ENCODE measurements around the gene AEBP2. TPM values are rescaled to one million over a fixed set of nuclear protein-coding genes. Genes with fewer than 3 reads are reported as not detected.
"Not testable (repeated sequence)": the region's sequence is repeated elsewhere in the genome, so short reads cannot be mapped to it uniquely, and the experiment has no call there.

The AEBP2 gene
- total and polyA plus RNA-seq, 2 donors (not counting 3 experiments of a cell fraction or from before 2014, with no cell fraction given), result 8.8 to 42.2 TPM

GRCh38 chr12:19412844-19413243, 26.4 kb upstream of the AEBP2 start:
- Histone ChIP-seq H4K20me1 (replicated peaks; ENCODE audit: control insufficient read depth, extremely low read depth, insufficient read depth, low read length) (no peaks in the 10 kb centered on the region), H3K9me1 (replicated peaks; ENCODE audit: control insufficient read depth, extremely low read depth, insufficient read depth, low read length) (no peaks in the 10 kb centered on the region), H3K36me3 (ENCODE audit: control insufficient read depth in 2 of 2, extremely low read depth in 1 of 2, insufficient read depth in 2 of 2, low read length in 2 of 2) (no peaks in the 10 kb centered on the region), H3K27me3 (ENCODE audit: control insufficient read depth in 2 of 2, insufficient read depth in 2 of 2, low read length in 2 of 2) (peaks cover 3 to 4% of the 10 kb centered on the region in 2 experiments), H3K79me2 (ENCODE audit: control insufficient read depth, insufficient read depth, low read length) (no peaks in the 10 kb centered on the region), H3K9ac (replicated peaks; ENCODE audit: extremely low read depth, insufficient read depth, low read length) (no peak overlapping the region), H3K9me3 (replicated peaks; ENCODE audit: control insufficient read depth, insufficient read depth, low read length) (no peaks in the 10 kb centered on the region), H3K4me2 (ENCODE audit: insufficient read depth, low read length) (no peak overlapping the region), H3K27ac (ENCODE audit: insufficient read depth, low read depth, low read length) (no peak overlapping the region), H3K4me3 (replicated peaks in 1 of 3; ENCODE audit: insufficient read depth in 1 of 3, low read depth in 1 of 3, low read length in 3 of 3) (no peak overlapping the region), H3K4me1 (ENCODE audit: control insufficient read depth, extremely low read depth, insufficient read depth, low read length) (no peaks in the 10 kb centered on the region), H2AFZ (ENCODE audit: low read depth, low read length) (no peak overlapping the region)
- BruUV-seq (replicated peaks), result no TSS peak
- intact Hi-C loops (cut with micrococcal nuclease), result no loop called here
- TF ChIP-seq POLR2A (IDR thresholded peaks at IDR 0.05; ENCODE audit: low read depth, low read length), result no peak
- TF ChIP-seq FOS (IDR thresholded peaks at IDR 0.05; ENCODE audit: borderline replicate concordance, insufficient read depth, low read length), result no peak
- TF ChIP-seq POLR2AphosphoS5 (IDR thresholded peaks at IDR 0.05; ENCODE audit: insufficient read depth, low read depth, low read length), result no peak
- TF ChIP-seq MYC (IDR thresholded peaks at IDR 0.05; ENCODE audit: low read depth, low read length), result no peak
- no peak for TF ChIP-seq GATA2 (IDR thresholded peaks at IDR 0.05; ENCODE audit: insufficient read depth, insufficient read length, low read depth, low read length)
- TF ChIP-seq JUN (IDR thresholded peaks at IDR 0.05; ENCODE audit: borderline replicate concordance, insufficient read depth, insufficient read length, low read depth), result no peak
- TF ChIP-seq EZH2 (IDR thresholded peaks at IDR 0.05; ENCODE audit: borderline replicate concordance, low read depth, low read length, severe bottlenecking), result no peak
- TF ChIP-seq CTCF (IDR thresholded peaks at IDR 0.05; ENCODE audit: extremely low read depth in 1 of 2, insufficient read depth in 1 of 2, low read depth in 1 of 2, low read length in 2 of 2), result no peak
- TF ChIP-seq MAX (IDR thresholded peaks at IDR 0.05; ENCODE audit: insufficient read depth, insufficient read length), result no peak
- no peak for FAIRE-seq
- CTCF ChIA-PET, result no interaction called here
- dilution Hi-C loops (cut with MboI; ENCODE audit: extremely low pct_ligation_motif_present, low sequenced_read_pairs), result no loop called here
- DNase-seq (ENCODE audit: low read depth, low spot score), result no peak
- POLR2A ChIA-PET, result no interaction called here

- FAIRE-seq; H3K9me1 ChIP-seq (replicated peaks; ENCODE audit: control insufficient read depth, extremely low read depth, insufficient read depth, low read length); H3K4me2 ChIP-seq (ENCODE audit: insufficient read depth, low read length); H3K9me3 ChIP-seq (replicated peaks; ENCODE audit: control insufficient read depth, insufficient read depth, low read length); BruUV-seq (replicated peaks); H3K4me1 ChIP-seq (ENCODE audit: control insufficient read depth, extremely low read depth, insufficient read depth, low read length); H3K36me3 ChIP-seq (ENCODE audit: control insufficient read depth in 2 of 2, extremely low read depth in 1 of 2, insufficient read depth in 2 of 2, low read length in 2 of 2); dilution Hi-C loops (cut with MboI; ENCODE audit: extremely low pct_ligation_motif_present, low sequenced_read_pairs); H3K27ac ChIP-seq (ENCODE audit: insufficient read depth, low read depth, low read length); CTCF ChIA-PET; H2AFZ ChIP-seq (ENCODE audit: low read depth, low read length); H3K9ac ChIP-seq (replicated peaks; ENCODE audit: extremely low read depth, insufficient read depth, low read length); intact Hi-C loops (cut with micrococcal nuclease); POLR2A ChIA-PET; H4K20me1 ChIP-seq (replicated peaks; ENCODE audit: control insufficient read depth, extremely low read depth, insufficient read depth, low read length); DNase-seq (ENCODE audit: low read depth, low spot score); H3K4me3 ChIP-seq (replicated peaks in 1 of 3; ENCODE audit: insufficient read depth in 1 of 3, low read depth in 1 of 3, low read length in 3 of 3); H3K79me2 ChIP-seq (ENCODE audit: control insufficient read depth, insufficient read depth, low read length); H3K27me3 ChIP-seq (ENCODE audit: control insufficient read depth in 2 of 2, insufficient read depth in 2 of 2, low read length in 2 of 2): not testable (repeated sequence)
Observed at GRCh38 chr12:19413582-19413981, 25.7 kb upstream of the AEBP2 start.

All from endothelial cell of umbilical vein (primary cell).